Gastrocnemius medialis (tissue), 4 donors: ENCODE data around the gene TMEM150A. TPM values are rescaled to one million over a fixed set of nuclear protein-coding genes. Genes with fewer than 3 reads are reported as not detected.

Experiments
- ATAC-seq, 2 donors: fragments of 150-250 bp; one replicate each; pipeline ENCODE4 v1.9.1; 2016
- DNase-seq, 2 donors: peaks; one replicate each; pipeline ENCODE4 v3.0.0-alpha.2; 2019
- H3K27ac ChIP-seq, 4 donors: fragments of 200-600 bp; sonication (generic); 1 replicate in 1 of 4; 2 replicates in 3 of 4; pipeline ENCODE4 v1.5.1; 2016 to 2018; ENCODE audit warnings: mild to moderate bottlenecking in 2 of 4, moderate library complexity in 1 of 4
- H3K27me3 ChIP-seq, 3 donors: fragments of 200-600 bp; sonication (generic) in 2 of 3; 1 replicate in 1 of 3; 2 replicates in 2 of 3; pipeline versions ENCODE4 v1.5.1 to v1.6.0; 2016 to 2019; ENCODE audit warnings: mild to moderate bottlenecking in 1 of 3, moderate library complexity in 1 of 3
- H3K36me3 ChIP-seq, 2 donors: fragments of 200-600 bp; sonication (generic) in 1 of 2; one replicate each; pipeline ENCODE4 v1.5.1; 2017 to 2018
- H3K4me1 ChIP-seq, 2 donors: fragments of 200-600 bp; sonication (generic) in 1 of 2; one replicate each; pipeline ENCODE4 v1.5.1; 2016 to 2017; ENCODE audit warnings: mild to moderate bottlenecking in 2 of 2
- H3K4me3 ChIP-seq, 4 donors: fragments of 200-600 bp; sonication (generic) in 3 of 4; 1 replicate in 1 of 4; 2 replicates in 3 of 4; pipeline ENCODE4 v1.5.1; 2016 to 2019; ENCODE audit warnings: mild to moderate bottlenecking in 2 of 4
- H3K9me3 ChIP-seq, 3 donors: fragments of 200-600 bp; sonication (generic) in 2 of 3; 1 replicate in 1 of 3; 2 replicates in 2 of 3; pipeline ENCODE4 v1.5.1; 2016 to 2019
- CTCF ChIP-seq, 5 experiments: fragments of 450-650 bp in 3 of 5; fragments of 200-600 bp in 2 of 5; sonication (generic) in 2 of 5; IDR thresholded peaks in 4 of 5; conservative IDR thresholded peaks in 1 of 5; 1 replicate in 4 of 5; 2 replicates in 1 of 5; pipeline ENCODE4 v1.5.1; 2016 to 2019; ENCODE audit warnings: antibody characterized with exemption in 5 of 5, mild to moderate bottlenecking in 3 of 5, moderate library complexity in 3 of 5
- POLR2A ChIP-seq, 2 donors: fragments of 450-650 bp; IDR thresholded peaks; one replicate each; pipeline ENCODE4 v1.6.1; 2017; ENCODE audit warnings: antibody characterized with exemption in 2 of 2, mild to moderate bottlenecking in 2 of 2, moderate library complexity in 2 of 2
- in situ Hi-C, 4 donors: fragments of 200-750 bp; cut with MboI; loops; one replicate each; pipeline versions ENCODE4 v1.15.0 to v1.8.0; 2017; ENCODE audit warnings: low sequenced_read_pairs in 4 of 4
- intact Hi-C: fragments of 100-400 bp; cut with DNase I; formaldehyde crosslinking; loops from one replicate; pipeline ENCODE4 v1.15.1; 2023; ENCODE audit warnings: low total_unique reads
- total RNA-seq, 4 donors: library from RNA; depleted of rRNA; stranded (reverse); fragments of >200 nt; gene quantifications; one replicate each; pipeline versions ENCODE4 v1.1.0 to v1.2.3, GENCODE V29; 2016

TMEM150A gene
- total RNA-seq, 4 donors from 2014 or later: 44.4 to 102 (median 80.7) TPM

- ATAC-seq (no peak), DNase-seq (no peak)
- Histone ChIP-seq H3K4me3 (no peak overlapping the region), H3K27me3 (no peaks in the 10 kb centered on the region), H3K4me1 (peaks cover 8 to 9% of the 10 kb centered on the region in 2 donors), H3K27ac (peak overlapping the region in 3 of 4 donors; percentile 77 to 92 (median 87)), H3K9me3 (no peaks in the 10 kb centered on the region), H3K36me3 (peaks cover 0 to 85% of the 10 kb centered on the region in 2 donors)
- in situ Hi-C loops: loop anchor here in 3 of 4 donors (25.0 kb wide), 1 partner anchor 438 kb away; no protein-coding TSS in a partner anchor
- TF ChIP-seq CTCF (IDR thresholded peaks at IDR 0.05 in 4 of 5, conservative IDR thresholded peaks at IDR 0.05 in 1 of 5): no peak
- TF ChIP-seq POLR2A (IDR thresholded peaks at IDR 0.05): no peak
- intact Hi-C loops: loop anchor here (2.0 kb wide), 1 partner anchor 23 kb away; no protein-coding TSS in a partner anchor
Observed at GRCh38 chr2:85649201-85650190, 47.0 kb upstream of the TMEM150A start.

GRCh38 chr2:85648619-85649018 is 46.1 kb upstream of the TMEM150A start:
- no peak for TF ChIP-seq POLR2A (IDR thresholded peaks at IDR 0.05)
- TF ChIP-seq CTCF (IDR thresholded peaks at IDR 0.05 in 4 of 5, conservative IDR thresholded peaks at IDR 0.05 in 1 of 5): peak; percentile 17 to 51 (median 42)
- Histone ChIP-seq H3K36me3 (peaks cover 0 to 84% of the 10 kb centered on the region in 2 donors), H3K27ac (peak overlapping the region; percentile 48 to 92 (median 82)), H3K9me3 (no peaks in the 10 kb centered on the region), H3K27me3 (no peaks in the 10 kb centered on the region), H3K4me1 (peaks cover 8 to 11% of the 10 kb centered on the region in 2 donors), H3K4me3 (no peak overlapping the region)
- DNase-seq (no peak), ATAC-seq (no peak)
- in situ Hi-C loops (loop anchor here in 3 of 4 donors (25.0 kb wide), 1 partner anchor 439 kb away; no protein-coding TSS in a partner anchor), intact Hi-C loops (loop anchor here (2.0 kb wide), 1 partner anchor 24 kb away; no protein-coding TSS in a partner anchor)

GRCh38 chr2:85647823-85648526 is 45.5 kb upstream of the TMEM150A start:
- DNase-seq (no peak), ATAC-seq (no peak)
- peaks cover 0 to 90% of the 10 kb centered on the region in 2 donors for H3K36me3 ChIP-seq
- intact Hi-C loops (loop anchor here (2.0 kb wide), 1 partner anchor 25 kb away; no protein-coding TSS in a partner anchor), in situ Hi-C loops (loop anchor here in 3 of 4 donors (25.0 kb wide), 1 partner anchor 439 kb away; no protein-coding TSS in a partner anchor)
- H3K27me3 ChIP-seq: no peaks in the 10 kb centered on the region
- no peaks in the 10 kb centered on the region for H3K9me3 ChIP-seq
- H3K4me3 ChIP-seq: no peak overlapping the region
- peak overlapping the region; percentile 48 to 92 (median 82) for H3K27ac ChIP-seq
- peaks cover 8 to 11% of the 10 kb centered on the region in 2 donors for H3K4me1 ChIP-seq
- TF ChIP-seq POLR2A (IDR thresholded peaks at IDR 0.05): no peak
- no peak for TF ChIP-seq CTCF (IDR thresholded peaks at IDR 0.05 in 4 of 5, conservative IDR thresholded peaks at IDR 0.05 in 1 of 5)

DNA sequence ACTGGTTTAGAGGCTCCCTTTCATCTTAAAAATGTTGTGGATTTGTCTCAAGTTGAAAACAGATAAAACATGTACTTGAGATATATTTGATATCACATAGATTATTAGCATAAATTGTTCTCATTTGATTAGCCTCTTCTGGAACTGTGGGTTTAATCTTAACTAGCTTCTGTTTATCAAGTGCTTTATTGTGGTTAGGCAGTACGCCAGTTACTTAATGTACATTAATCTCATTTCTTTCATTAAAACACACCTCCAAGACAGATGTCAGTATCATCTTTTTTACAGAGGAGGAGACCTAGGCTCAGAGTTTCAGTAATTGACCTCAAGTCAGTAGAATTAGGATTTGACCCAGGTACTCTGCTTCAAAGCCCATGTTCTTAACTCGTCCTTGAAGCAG is 43.7 kb upstream of the TMEM150A start:
- intact Hi-C loops: no loop called here
- TF ChIP-seq POLR2A (IDR thresholded peaks at IDR 0.05): no peak
- no peak for TF ChIP-seq CTCF (IDR thresholded peaks at IDR 0.05 in 4 of 5, conservative IDR thresholded peaks at IDR 0.05 in 1 of 5)
- Histone ChIP-seq H3K36me3 (peaks cover 4 to 95% of the 10 kb centered on the region in 2 donors), H3K27me3 (no peaks in the 10 kb centered on the region), H3K4me3 (no peak overlapping the region), H3K4me1 (peaks cover 8 to 11% of the 10 kb centered on the region in 2 donors), H3K27ac (peak overlapping the region; percentile 77 to 92 (median 84)), H3K9me3 (no peaks in the 10 kb centered on the region)
- no peak for DNase-seq
- ATAC-seq: no peak
- in situ Hi-C loops: loop anchor here in 3 of 4 donors (25.0 kb wide), 1 partner anchor 441 kb away; no protein-coding TSS in a partner anchor
